Panc1 (cell line): ENCODE results near the gene AGGF1. TPM values are rescaled to one million over a fixed set of nuclear protein-coding genes. Genes with fewer than 3 reads are reported as not detected.

ENCODE experiments used
- ATAC-seq: fragments of 200-7000 bp; cut with Tn5 transposase; 2 replicates; pipeline ENCODE4 v1.9.1; 2020; ENCODE audit warnings: mild to moderate bottlenecking, moderate library complexity
- BruUV-seq: library from RNA; stranded (reverse); fragments of 400-500 nt; replicated peaks from 2 replicates; lab custom pipeline; 2021; lab: Mats Ljungman, UMichigan
- CTCF ChIA-PET: fragments of 300-600 bp; sonication (Branson Sonifier 250); formaldehyde crosslinking; loops from one replicate; lab custom pipeline; 2022; ENCODE audit warnings: antibody characterized with exemption; lab: Charles Lee
- POLR2A ChIA-PET: fragments of 300-600 bp; sonication (Branson Sonifier 250); formaldehyde crosslinking; loops from one replicate; lab custom pipeline; 2022; ENCODE audit warnings: antibody characterized with exemption; lab: Charles Lee
- DNase-seq: peaks from one replicate; pipeline ENCODE4 v3.0.0-alpha.2; 2010; ENCODE audit warnings: low read depth, low spot score
- H3K27ac ChIP-seq: 2 replicates; pipeline ENCODE4 v1.5.1; 2011; ENCODE audit warnings: mild to moderate bottlenecking, low read length, inconsistent platforms
- H3K27me3 ChIP-seq: fragments of 200-500 bp; sonication (Bioruptor generic); 2 replicates; pipeline ENCODE4 v1.6.0; 2014; ENCODE audit warnings: low read length, inconsistent platforms; ENCODE audit not compliant: control insufficient read depth, insufficient read depth
- H3K36me3 ChIP-seq: fragments of 200-500 bp; sonication (Bioruptor generic); 2 replicates; pipeline ENCODE4 v1.5.1; 2014; ENCODE audit warnings: inconsistent platforms, mild to moderate bottlenecking, low read length, moderate library complexity; ENCODE audit not compliant: control insufficient read depth, insufficient read depth
- H3K4me1 ChIP-seq: 2 replicates; pipeline ENCODE4 v1.5.1; 2011; ENCODE audit warnings: inconsistent platforms, mild to moderate bottlenecking, low read length, moderate library complexity; ENCODE audit not compliant: control insufficient read depth, insufficient read depth
- H3K4me3 ChIP-seq, 2 experiments: 2 replicates each; pipeline ENCODE4 v1.5.1; 2011 to 2012; ENCODE audit warnings: low read depth in 2 of 2, low read length in 2 of 2, mild to moderate bottlenecking in 2 of 2, inconsistent platforms in 1 of 2, moderate library complexity in 1 of 2
- H3K9me3 ChIP-seq: fragments of 200-500 bp; sonication (Bioruptor generic); 2 replicates; pipeline ENCODE4 v1.5.1; 2014; ENCODE audit warnings: low read depth, mild to moderate bottlenecking, inconsistent platforms, low read length, moderate library complexity; ENCODE audit not compliant: control insufficient read depth, insufficient read depth
- CTCF ChIP-seq: fragments of 450-650 bp; IDR thresholded peaks from 2 replicates; pipeline ENCODE4 v1.5.1; 2017; ENCODE audit warnings: mild to moderate bottlenecking
- POLR2AphosphoS5 ChIP-seq: IDR thresholded peaks from 2 replicates; pipeline ENCODE4 v1.6.1; 2012; ENCODE audit warnings: mild to moderate bottlenecking, low read depth, low read length, moderate library complexity
- SIN3A ChIP-seq: IDR thresholded peaks from 2 replicates; pipeline ENCODE4 v1.6.1; 2012; ENCODE audit warnings: low read depth, mild to moderate bottlenecking, low read length, moderate library complexity, borderline replicate concordance; ENCODE audit not compliant: insufficient read depth
- TCF7L2 ChIP-seq: IDR thresholded peaks from 2 replicates; pipeline ENCODE4 v1.6.1; 2011; ENCODE audit warnings: mild to moderate bottlenecking, low read depth, low read length, inconsistent platforms
- in situ Hi-C: cut with HindIII; loops from 2 replicates; pipeline ENCODE4 v1.10.0; 2016; ENCODE audit warnings: low sequenced_read_pairs, low pct_unique_long_range_greater_than_20kb
- intact Hi-C: fragments of 100-400 bp; cut with micrococcal nuclease; formaldehyde crosslinking; loops from one replicate; pipeline ENCODE4 v1.10.0; 2022; ENCODE audit not compliant: unreplicated experiment
- total RNA-seq: library from RNA; stranded (reverse); gene quantifications from one replicate; pipeline ENCODE4 v1.2.1, GENCODE V29; 2021; ENCODE audit not compliant: unreplicated experiment
- TF ChIP-seq, protein P1 (sequence below), 2 experiments: IDR thresholded peaks; 2 replicates each; pipeline ENCODE4 v1.6.1; 2011 to 2012; ENCODE audit warnings: low read depth in 2 of 2, control low read depth in 1 of 2, low read length in 1 of 2, mild to moderate bottlenecking in 1 of 2, moderate library complexity in 1 of 2; ENCODE audit not compliant: insufficient read depth in 1 of 2

The AGGF1 gene
- total RNA-seq, 1 experiment from 2014 or later = 23.1 TPM

- H3K4me1 ChIP-seq = no peaks in the 10 kb centered on the region
- ChIA-PET POLR2A (interaction anchor here (0.6 kb wide), 1 partner anchor 303 kb away, joined by 8 read pairs; no protein-coding TSS in a partner anchor), CTCF (no interaction called here)
- H3K36me3 ChIP-seq = no peaks in the 10 kb centered on the region
- TF ChIP-seq, protein P1, sequence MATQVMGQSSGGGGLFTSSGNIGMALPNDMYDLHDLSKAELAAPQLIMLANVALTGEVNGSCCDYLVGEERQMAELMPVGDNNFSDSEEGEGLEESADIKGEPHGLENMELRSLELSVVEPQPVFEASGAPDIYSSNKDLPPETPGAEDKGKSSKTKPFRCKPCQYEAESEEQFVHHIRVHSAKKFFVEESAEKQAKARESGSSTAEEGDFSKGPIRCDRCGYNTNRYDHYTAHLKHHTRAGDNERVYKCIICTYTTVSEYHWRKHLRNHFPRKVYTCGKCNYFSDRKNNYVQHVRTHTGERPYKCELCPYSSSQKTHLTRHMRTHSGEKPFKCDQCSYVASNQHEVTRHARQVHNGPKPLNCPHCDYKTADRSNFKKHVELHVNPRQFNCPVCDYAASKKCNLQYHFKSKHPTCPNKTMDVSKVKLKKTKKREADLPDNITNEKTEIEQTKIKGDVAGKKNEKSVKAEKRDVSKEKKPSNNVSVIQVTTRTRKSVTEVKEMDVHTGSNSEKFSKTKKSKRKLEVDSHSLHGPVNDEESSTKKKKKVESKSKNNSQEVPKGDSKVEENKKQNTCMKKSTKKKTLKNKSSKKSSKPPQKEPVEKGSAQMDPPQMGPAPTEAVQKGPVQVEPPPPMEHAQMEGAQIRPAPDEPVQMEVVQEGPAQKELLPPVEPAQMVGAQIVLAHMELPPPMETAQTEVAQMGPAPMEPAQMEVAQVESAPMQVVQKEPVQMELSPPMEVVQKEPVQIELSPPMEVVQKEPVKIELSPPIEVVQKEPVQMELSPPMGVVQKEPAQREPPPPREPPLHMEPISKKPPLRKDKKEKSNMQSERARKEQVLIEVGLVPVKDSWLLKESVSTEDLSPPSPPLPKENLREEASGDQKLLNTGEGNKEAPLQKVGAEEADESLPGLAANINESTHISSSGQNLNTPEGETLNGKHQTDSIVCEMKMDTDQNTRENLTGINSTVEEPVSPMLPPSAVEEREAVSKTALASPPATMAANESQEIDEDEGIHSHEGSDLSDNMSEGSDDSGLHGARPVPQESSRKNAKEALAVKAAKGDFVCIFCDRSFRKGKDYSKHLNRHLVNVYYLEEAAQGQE (IDR thresholded peaks at IDR 0.05; ENCODE audit: insufficient read depth in 1 of 2, low read depth in 2 of 2, low read length in 1 of 2) = no peak
- TF ChIP-seq CTCF (no peak), POLR2AphosphoS5 (no peak), SIN3A (no peak), TCF7L2 (no peak)
- H3K27me3 ChIP-seq = no peaks in the 10 kb centered on the region; the same call in 1 of the 2 replicates
- BruUV-seq = no TSS peak
- in situ Hi-C loops (no loop called here), intact Hi-C loops (no loop called here)
- no peak for DNase-seq
- H3K9me3 ChIP-seq = no peaks in the 10 kb centered on the region
- ATAC-seq = no peak
- no peak overlapping the region for H3K27ac ChIP-seq
- no peak overlapping the region for H3K4me3 ChIP-seq
Measured at GRCh38 chr5:77008413-77008812, 21.8 kb upstream of the AGGF1 start.

DNA sequence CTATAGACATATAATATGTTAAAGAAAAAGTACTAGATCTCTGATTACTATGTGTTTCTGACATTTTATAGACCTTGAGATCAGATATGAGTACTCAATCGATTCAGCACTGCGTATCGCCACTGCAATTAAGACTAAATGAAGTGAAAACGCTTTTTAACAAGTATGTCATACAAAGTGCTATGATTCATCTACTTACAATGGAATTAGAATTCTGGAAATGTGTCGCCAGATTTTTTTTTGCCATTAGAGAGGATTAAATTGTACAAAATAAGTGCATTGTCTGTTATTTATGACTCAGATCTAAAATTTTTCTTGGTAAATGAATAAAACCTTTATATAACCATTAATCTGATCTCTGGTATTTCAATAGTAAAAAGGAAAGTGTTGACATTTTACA is 20.0 kb upstream of the AGGF1 start:
- no peak overlapping the region for H3K4me3 ChIP-seq
- no peaks in the 10 kb centered on the region for H3K4me1 ChIP-seq
- no peaks in the 10 kb centered on the region for H3K9me3 ChIP-seq
- CTCF ChIA-PET = no interaction called here
- no TSS peak for BruUV-seq
- POLR2A ChIA-PET = no interaction called here
- TF ChIP-seq, protein P1 (IDR thresholded peaks at IDR 0.05; ENCODE audit: insufficient read depth in 1 of 2, low read depth in 2 of 2, low read length in 1 of 2) = no peak
- TF ChIP-seq CTCF (no peak), TCF7L2 (no peak), POLR2AphosphoS5 (no peak), SIN3A (no peak)
- no peak for DNase-seq
- no peaks in the 10 kb centered on the region for H3K36me3 ChIP-seq
- no peak overlapping the region for H3K27ac ChIP-seq
- in situ Hi-C loops (no loop called here), intact Hi-C loops (loop anchor here (10.0 kb wide), 1 partner anchor 405 kb away; no protein-coding TSS in a partner anchor)
- ATAC-seq = no peak
- no peaks in the 10 kb centered on the region for H3K27me3 ChIP-seq
